GM19438 (cell line): Measurements from ENCODE around the gene SLIT3.

Experiments
- ATAC-seq: cut with Tn5 transposase; IDR thresholded peaks from one replicate; pipeline ENCODE4 v1.9.1; 2021; ENCODE audit warnings: low read depth; ENCODE audit not compliant: unreplicated experiment

The SLIT3 gene

GRCh38 chr5:169299663-169300467 is 1.1 kb downstream of the SLIT3 start:
- ATAC-seq: no peak

- ATAC-seq: no peak
These were observed 1.7 kb downstream of the SLIT3 start for GRCh38 chr5:169299191-169299662.

GRCh38 chr5:169298193-169298592 is 2.7 kb downstream of the SLIT3 start:
- no peak for ATAC-seq

GRCh38 chr5:169296419-169297143 is 4.4 kb downstream of the SLIT3 start:
- ATAC-seq: no peak

- ATAC-seq: no peak
These were observed 5.6 kb downstream of the SLIT3 start for GRCh38 chr5:169295306-169295705.

GRCh38 chr5:169294621-169295020 is 6.3 kb downstream of the SLIT3 start:
- ATAC-seq: no peak

GRCh38 chr5:169291877-169292276 is 9.1 kb downstream of the SLIT3 start:
- ATAC-seq: no peak

- no peak for ATAC-seq
These were observed 10.0 kb downstream of the SLIT3 start for GRCh38 chr5:169290895-169291294.

- ATAC-seq: no peak
These were observed 11.4 kb downstream of the SLIT3 start for GRCh38 chr5:169289520-169289919.

- no peak for ATAC-seq
These were observed 12.6 kb downstream of the SLIT3 start for GRCh38 chr5:169288066-169288930.

GRCh38 chr5:169287529-169287928 is 13.4 kb downstream of the SLIT3 start:
- ATAC-seq: no peak

- no peak for ATAC-seq
These were observed 14.2 kb downstream of the SLIT3 start for GRCh38 chr5:169286572-169287300.

GRCh38 chr5:169283887-169284286 is 17.1 kb downstream of the SLIT3 start:
- ATAC-seq: no peak

GRCh38 chr5:169281625-169282024 is 19.3 kb downstream of the SLIT3 start:
- no peak for ATAC-seq

GRCh38 chr5:169280696-169281095 is 20.2 kb downstream of the SLIT3 start:
- no peak for ATAC-seq

- no peak for ATAC-seq
These were observed 20.7 kb downstream of the SLIT3 start for GRCh38 chr5:169280286-169280685.

- ATAC-seq: no peak
These were observed 21.8 kb downstream of the SLIT3 start for GRCh38 chr5:169279125-169279524.

- no peak for ATAC-seq
These were observed 27.1 kb downstream of the SLIT3 start for GRCh38 chr5:169273881-169274280.

GRCh38 chr5:169273451-169273850 is 27.5 kb downstream of the SLIT3 start:
- ATAC-seq: no peak

- no peak for ATAC-seq
These were observed 28.1 kb downstream of the SLIT3 start for GRCh38 chr5:169272731-169273427.
